K562 (cell line): Measurements from ENCODE around the gene THOC7. TPM values are rescaled to one million over a fixed set of nuclear protein-coding genes. Genes with fewer than 3 reads are reported as not detected.

ENCODE experiments used
- MEIS2 ChIP-seq: fragments of 450-650 bp; IDR thresholded peaks from 2 replicates; pipeline ENCODE4 v1.6.1; 2014; ENCODE audit warnings: mild to moderate bottlenecking; ENCODE audit not compliant: partially characterized antibody
- ZBTB40 ChIP-seq, 2 experiments: fragments of 450-650 bp in 1 of 2; sonication (generic) in 1 of 2; formaldehyde crosslinking in 1 of 2; IDR thresholded peaks; 2 replicates each; pipeline versions ENCODE4 v1.7.1 to v1.9.0; 2016 to 2022; ENCODE audit warnings: inconsistent platforms in 1 of 2, mild to moderate bottlenecking in 1 of 2, missing genetic modification reagents in 1 of 2
- polyA plus RNA-seq, 8 experiments: library from polyadenylated mRNA; depleted of rRNA in 4 of 8; stranded (reverse) in 5 of 8; unstranded in 3 of 8; fragments of >200 nt; fragmentation: Nextera tagmentation in 2 of 8; fragmentation: Illumina TruSeq in 1 of 8; extraction: Ambion mirVana in 2 of 8; extraction: Trizol in 1 of 8; gene quantifications; 2 replicates each; pipeline versions ENCODE4 v1.2.1 to v1.2.3, GENCODE V29; 2011 to 2014; ENCODE audit warnings: inconsistent platforms in 1 of 8, missing spikeins in 1 of 8
- total RNA-seq, 7 experiments: library from RNA; depleted of rRNA in 6 of 7; stranded (reverse); fragments of >200 nt in 6 of 7; fragmentation: Illumina TruSeq in 2 of 7; extraction: Trizol in 2 of 7; gene quantifications; 2 replicates each; pipeline versions ENCODE4 v1.2.1 to v1.2.3, GENCODE V29; 2011 to 2021; ENCODE audit warnings: low replicate concordance in 1 of 7

THOC7 gene
- total and polyA plus RNA-seq, 9 of the 15 experiments (the other 6 are each of a cell fraction or from before 2014, with no cell fraction given) = 56.5 to 129 (median 94.7) TPM

GRCh38 chr3:63862804-63863149, 828 bp downstream of the THOC7 start (continued):
- TF ChIP-seq MEIS2 = peak; percentile 7
- 0 out of 2 replicates have a peak, but pooled peaks have one; percentile 11 for TF ChIP-seq ZBTB40 (IDR thresholded peaks at IDR 0.05)
- TF ChIP-seq ZBTB40 (CRISPR knock-in tag; IDR thresholded peaks at IDR 0.05) = no peak
